Measurements from ENCODE around the gene EDEM3.

DNA sequence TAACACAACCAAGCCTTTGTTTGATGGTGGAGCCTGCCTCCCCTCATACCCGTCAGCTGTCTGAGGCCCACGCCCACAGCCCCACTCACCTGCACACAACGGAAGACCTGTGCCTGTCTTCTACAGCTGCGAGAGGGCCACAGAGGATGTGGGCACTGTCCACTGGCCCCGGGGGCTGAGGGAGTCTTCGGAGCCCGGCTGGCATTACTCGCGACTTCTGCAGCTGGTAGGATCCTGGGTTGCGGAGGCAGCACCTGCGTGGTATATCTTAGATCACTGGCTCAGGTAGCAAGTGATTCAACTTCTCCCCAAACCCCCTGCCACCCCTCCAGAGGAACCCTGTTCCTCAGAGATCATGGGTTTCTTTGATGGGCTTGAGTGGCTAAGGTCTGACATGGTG, 109.9 kb downstream of the EDEM3 start:
- TF ChIP-seq GABPA (IDR thresholded peaks at IDR 0.05; ENCODE audit: low read depth) (no peak), POLR2AphosphoS5 (IDR thresholded peaks at IDR 0.05; ENCODE audit: low read depth) (no peak)
- TF ChIP-seq, protein P1, sequence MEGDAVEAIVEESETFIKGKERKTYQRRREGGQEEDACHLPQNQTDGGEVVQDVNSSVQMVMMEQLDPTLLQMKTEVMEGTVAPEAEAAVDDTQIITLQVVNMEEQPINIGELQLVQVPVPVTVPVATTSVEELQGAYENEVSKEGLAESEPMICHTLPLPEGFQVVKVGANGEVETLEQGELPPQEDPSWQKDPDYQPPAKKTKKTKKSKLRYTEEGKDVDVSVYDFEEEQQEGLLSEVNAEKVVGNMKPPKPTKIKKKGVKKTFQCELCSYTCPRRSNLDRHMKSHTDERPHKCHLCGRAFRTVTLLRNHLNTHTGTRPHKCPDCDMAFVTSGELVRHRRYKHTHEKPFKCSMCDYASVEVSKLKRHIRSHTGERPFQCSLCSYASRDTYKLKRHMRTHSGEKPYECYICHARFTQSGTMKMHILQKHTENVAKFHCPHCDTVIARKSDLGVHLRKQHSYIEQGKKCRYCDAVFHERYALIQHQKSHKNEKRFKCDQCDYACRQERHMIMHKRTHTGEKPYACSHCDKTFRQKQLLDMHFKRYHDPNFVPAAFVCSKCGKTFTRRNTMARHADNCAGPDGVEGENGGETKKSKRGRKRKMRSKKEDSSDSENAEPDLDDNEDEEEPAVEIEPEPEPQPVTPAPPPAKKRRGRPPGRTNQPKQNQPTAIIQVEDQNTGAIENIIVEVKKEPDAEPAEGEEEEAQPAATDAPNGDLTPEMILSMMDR (IDR thresholded peaks at IDR 0.05; ENCODE audit: insufficient read depth, low read length), result no peak
- TF ChIP-seq, protein P2, sequence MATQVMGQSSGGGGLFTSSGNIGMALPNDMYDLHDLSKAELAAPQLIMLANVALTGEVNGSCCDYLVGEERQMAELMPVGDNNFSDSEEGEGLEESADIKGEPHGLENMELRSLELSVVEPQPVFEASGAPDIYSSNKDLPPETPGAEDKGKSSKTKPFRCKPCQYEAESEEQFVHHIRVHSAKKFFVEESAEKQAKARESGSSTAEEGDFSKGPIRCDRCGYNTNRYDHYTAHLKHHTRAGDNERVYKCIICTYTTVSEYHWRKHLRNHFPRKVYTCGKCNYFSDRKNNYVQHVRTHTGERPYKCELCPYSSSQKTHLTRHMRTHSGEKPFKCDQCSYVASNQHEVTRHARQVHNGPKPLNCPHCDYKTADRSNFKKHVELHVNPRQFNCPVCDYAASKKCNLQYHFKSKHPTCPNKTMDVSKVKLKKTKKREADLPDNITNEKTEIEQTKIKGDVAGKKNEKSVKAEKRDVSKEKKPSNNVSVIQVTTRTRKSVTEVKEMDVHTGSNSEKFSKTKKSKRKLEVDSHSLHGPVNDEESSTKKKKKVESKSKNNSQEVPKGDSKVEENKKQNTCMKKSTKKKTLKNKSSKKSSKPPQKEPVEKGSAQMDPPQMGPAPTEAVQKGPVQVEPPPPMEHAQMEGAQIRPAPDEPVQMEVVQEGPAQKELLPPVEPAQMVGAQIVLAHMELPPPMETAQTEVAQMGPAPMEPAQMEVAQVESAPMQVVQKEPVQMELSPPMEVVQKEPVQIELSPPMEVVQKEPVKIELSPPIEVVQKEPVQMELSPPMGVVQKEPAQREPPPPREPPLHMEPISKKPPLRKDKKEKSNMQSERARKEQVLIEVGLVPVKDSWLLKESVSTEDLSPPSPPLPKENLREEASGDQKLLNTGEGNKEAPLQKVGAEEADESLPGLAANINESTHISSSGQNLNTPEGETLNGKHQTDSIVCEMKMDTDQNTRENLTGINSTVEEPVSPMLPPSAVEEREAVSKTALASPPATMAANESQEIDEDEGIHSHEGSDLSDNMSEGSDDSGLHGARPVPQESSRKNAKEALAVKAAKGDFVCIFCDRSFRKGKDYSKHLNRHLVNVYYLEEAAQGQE (IDR thresholded peaks at IDR 0.05; ENCODE audit: insufficient replicate concordance, low read depth), result no peak
